Measurements from ENCODE around the gene BMPER.

The BMPER gene

DNA sequence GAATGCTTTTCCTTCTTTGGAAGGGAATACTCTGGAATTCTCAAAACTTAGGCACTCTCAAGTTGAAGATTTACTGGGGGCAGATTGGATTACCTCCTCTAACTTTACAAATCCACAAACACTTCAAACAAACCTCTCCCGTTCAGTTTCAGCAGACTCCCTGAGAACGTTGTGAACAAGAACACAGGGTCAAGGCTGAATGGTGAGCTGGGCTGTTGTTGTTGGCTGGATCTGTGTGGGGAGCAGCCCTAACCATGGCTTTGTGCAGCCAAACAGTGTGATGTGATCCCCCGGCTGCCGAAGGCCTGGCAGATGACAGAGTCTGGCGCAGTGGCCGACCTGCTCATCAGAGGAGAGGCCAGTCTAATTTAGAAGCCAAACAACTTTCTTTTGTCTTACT, 93.1 kb downstream of the BMPER start:
- no peak for DNase-seq (ENCODE audit: low read depth, low spot score)
- POLR2A ChIA-PET = no interaction called here
- H3K4me3 ChIP-seq (ENCODE audit: low read depth, low read length) = no peak overlapping the region
- TF ChIP-seq, protein P1, sequence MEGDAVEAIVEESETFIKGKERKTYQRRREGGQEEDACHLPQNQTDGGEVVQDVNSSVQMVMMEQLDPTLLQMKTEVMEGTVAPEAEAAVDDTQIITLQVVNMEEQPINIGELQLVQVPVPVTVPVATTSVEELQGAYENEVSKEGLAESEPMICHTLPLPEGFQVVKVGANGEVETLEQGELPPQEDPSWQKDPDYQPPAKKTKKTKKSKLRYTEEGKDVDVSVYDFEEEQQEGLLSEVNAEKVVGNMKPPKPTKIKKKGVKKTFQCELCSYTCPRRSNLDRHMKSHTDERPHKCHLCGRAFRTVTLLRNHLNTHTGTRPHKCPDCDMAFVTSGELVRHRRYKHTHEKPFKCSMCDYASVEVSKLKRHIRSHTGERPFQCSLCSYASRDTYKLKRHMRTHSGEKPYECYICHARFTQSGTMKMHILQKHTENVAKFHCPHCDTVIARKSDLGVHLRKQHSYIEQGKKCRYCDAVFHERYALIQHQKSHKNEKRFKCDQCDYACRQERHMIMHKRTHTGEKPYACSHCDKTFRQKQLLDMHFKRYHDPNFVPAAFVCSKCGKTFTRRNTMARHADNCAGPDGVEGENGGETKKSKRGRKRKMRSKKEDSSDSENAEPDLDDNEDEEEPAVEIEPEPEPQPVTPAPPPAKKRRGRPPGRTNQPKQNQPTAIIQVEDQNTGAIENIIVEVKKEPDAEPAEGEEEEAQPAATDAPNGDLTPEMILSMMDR (IDR thresholded peaks at IDR 0.05; ENCODE audit: insufficient read depth, low read length, missing control alignments) = no peak
- CTCF ChIA-PET = interaction anchor here (1.4 to 1.9 kb wide), 3 partner anchors 17 to 90 kb away, joined by 3 to 5 read pairs (median 3); no protein-coding TSS in a partner anchor

DNA sequence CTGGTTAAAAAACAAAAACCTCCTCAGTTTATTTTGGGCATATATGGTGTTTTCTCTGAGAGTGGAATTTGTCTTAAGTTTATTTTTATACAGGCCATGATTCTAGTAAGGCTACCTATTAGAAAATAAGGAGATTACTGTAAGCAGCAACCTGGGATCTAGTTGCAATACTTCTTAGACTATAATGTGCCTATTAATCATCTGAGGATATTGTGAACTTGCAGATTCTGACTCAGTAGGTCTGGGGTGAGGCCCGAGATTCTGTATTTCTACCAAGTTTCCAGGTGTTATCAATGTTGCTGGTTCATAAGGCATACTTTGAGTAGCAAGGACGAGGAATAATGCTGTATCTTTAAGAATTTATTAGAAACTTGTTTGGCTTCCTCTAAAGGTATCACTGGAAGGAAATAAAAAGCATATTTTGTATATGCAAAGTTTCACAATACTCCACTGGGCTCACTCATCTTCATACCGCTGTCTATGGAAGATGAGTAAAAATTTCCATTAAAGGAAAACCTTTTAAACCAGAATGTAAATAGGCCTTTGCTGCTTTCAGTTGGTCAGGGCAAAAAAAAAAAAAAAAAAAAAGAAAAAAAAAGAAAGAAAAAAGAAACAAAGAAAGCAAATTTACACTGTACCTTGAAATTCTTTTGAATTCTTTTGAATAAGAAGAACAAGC, 105.8 kb downstream of the BMPER start:
- CTCF ChIA-PET = no interaction called here
- DNase-seq (ENCODE audit: low read depth, low spot score) = no peak
- POLR2A ChIA-PET = no interaction called here
- H3K4me3 ChIP-seq (ENCODE audit: low read depth, low read length) = no peak overlapping the region
- TF ChIP-seq, protein P1 (IDR thresholded peaks at IDR 0.05; ENCODE audit: insufficient read depth, low read length, missing control alignments) = no peak

DNA sequence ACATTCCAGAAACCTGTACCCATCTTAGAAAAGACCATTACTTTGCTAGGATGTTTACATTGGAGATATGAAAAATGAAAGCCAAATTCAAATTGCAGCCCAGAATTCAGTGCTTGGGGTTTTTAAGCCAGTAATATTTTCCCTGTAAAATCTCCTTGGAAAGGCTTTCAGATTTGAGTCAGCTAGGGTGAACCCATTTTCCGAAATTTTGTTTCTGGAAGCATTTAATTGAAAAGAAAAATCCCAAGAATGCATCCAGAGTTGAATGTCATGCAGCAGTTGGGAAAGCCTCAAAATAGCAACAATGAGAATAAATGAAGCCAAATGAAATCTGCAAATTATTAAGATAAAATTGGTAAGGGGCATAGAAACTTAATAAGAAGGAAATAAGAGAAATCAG, 106.4 kb downstream of the BMPER start:
- no peak for DNase-seq (ENCODE audit: low read depth, low spot score)
- CTCF ChIA-PET = interaction anchor here (2.5 kb wide), 1 partner anchor 29 kb away, joined by 12 read pairs; no protein-coding TSS in a partner anchor
- TF ChIP-seq, protein P1 (IDR thresholded peaks at IDR 0.05; ENCODE audit: insufficient read depth, low read length, missing control alignments) = no peak
- no peak overlapping the region for H3K4me3 ChIP-seq (ENCODE audit: low read depth, low read length)
- POLR2A ChIA-PET = no interaction called here

DNA sequence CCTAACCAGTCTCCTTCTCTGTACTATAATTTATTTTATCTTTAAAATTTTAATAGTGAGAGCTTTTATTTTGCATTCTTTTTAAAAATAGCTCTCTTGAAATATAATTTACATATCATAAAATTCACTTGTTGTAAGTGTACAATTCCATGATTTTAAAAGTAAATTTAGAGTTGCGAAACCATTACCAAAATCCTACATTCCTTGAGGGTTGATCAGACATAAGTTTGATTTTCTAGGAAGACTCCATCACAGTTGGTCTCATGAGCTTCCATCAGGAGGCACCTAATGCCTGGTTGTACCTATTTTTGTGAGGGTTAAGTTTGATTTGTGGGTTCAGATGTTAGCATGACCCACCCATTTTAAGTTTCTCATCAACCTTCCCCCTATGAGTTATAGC, 108.1 kb downstream of the BMPER start:
- CTCF ChIA-PET = interaction anchor here (1.0 to 2.5 kb wide), 5 partner anchors 8 to 118 kb away, joined by 3 to 12 read pairs (median 4); no protein-coding TSS in a partner anchor
- DNase-seq (ENCODE audit: low read depth, low spot score) = no peak
- TF ChIP-seq, protein P1 (IDR thresholded peaks at IDR 0.05; ENCODE audit: insufficient read depth, low read length, missing control alignments) = no peak
- H3K4me3 ChIP-seq (ENCODE audit: low read depth, low read length) = no peak overlapping the region
- POLR2A ChIA-PET = no interaction called here

DNA sequence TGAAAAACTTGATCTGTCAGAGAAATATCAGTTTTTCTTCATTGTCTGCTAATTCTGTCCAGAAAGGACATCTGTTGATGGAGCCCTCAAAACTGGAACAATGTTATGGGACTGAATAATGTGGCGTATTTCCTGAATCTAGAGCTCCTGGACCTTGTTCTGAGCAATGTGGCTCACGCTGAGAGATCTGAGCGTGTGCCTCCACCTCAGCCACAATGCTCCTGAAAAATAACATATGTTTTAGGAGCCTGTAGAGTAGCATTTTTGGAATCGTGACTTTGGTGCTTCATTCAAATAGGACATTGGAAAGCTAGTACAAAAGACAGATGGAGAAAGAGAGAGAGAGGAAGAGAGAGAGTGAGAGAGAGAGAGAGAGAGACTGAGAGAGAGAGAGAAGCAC, 110.3 kb downstream of the BMPER start:
- H3K4me3 ChIP-seq (ENCODE audit: low read depth, low read length) = no peak overlapping the region
- CTCF ChIA-PET = interaction anchor here (0.7 to 0.9 kb wide), 2 partner anchors 17 to 52 kb away, joined by 3 read pairs; no protein-coding TSS in a partner anchor
- POLR2A ChIA-PET = no interaction called here
- no peak for DNase-seq (ENCODE audit: low read depth, low spot score)
- TF ChIP-seq, protein P1 (IDR thresholded peaks at IDR 0.05; ENCODE audit: insufficient read depth, low read length, missing control alignments) = no peak

DNA sequence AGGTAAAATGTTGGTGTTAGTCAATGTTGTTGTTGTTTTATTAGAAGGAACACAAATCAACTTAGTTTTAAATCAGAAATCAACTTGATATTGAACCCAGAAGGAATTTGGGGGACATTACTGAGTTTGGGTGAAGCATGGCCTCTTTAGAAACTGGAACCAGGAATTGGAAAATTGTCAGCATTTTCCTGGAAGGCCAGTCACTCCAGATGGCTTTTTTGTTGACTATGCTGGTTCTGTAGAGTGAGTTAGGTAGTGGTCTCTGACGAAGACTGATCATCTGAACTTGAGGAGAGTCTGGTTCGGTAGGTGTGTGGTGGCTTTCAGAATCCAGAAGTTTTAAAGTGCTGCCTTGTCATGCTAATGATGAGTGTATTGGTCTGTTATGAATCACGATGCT, 111.5 kb downstream of the BMPER start:
- TF ChIP-seq, protein P1 (IDR thresholded peaks at IDR 0.05; ENCODE audit: insufficient read depth, low read length, missing control alignments) = no peak
- POLR2A ChIA-PET = no interaction called here

More for the DNA sequence above, 111.5 kb downstream of the BMPER start:
- no peak overlapping the region for H3K4me3 ChIP-seq (ENCODE audit: low read depth, low read length)
- DNase-seq (ENCODE audit: low read depth, low spot score) = no peak
- CTCF ChIA-PET = interaction anchor here (0.9 kb wide), 1 partner anchor 12 kb away, joined by 3 read pairs; no protein-coding TSS in a partner anchor

Data from AG04449 (cell line).